NOMO-1 treated with DMSO at 0.1 percent for 48 hours (cell line): ENCODE data around the gene ATP1B1.
"Not testable (repeated sequence)": the region's sequence is repeated elsewhere in the genome, so short reads cannot be mapped to it uniquely, and the experiment has no call there.

Source experiments
- DNase-seq: peaks from one replicate; lab custom pipeline; 2025; ENCODE audit not compliant: unreplicated experiment; lab: John Stamatoyannopoulos, UW

Gene ATP1B1

DNA sequence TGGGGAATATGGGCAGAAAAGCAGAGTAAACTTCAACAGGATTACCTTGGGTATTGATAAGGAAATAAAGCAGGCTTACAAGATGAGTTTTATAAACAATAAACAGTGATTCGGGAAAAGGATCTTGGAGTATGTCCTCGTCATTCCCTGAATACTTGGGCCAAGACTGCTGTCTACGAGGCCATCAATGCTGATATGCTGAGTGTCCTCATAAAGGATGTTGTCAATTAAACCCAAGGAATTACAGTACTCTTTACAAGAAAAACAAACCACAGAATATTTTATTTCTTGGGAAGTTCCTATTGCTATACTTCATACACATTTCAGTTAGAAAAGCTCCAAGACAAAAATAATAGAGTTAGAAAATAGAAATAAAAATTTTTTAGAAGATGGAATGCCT is 34.9 kb downstream of the ATP1B1 start:
- DNase-seq = no peak

DNA sequence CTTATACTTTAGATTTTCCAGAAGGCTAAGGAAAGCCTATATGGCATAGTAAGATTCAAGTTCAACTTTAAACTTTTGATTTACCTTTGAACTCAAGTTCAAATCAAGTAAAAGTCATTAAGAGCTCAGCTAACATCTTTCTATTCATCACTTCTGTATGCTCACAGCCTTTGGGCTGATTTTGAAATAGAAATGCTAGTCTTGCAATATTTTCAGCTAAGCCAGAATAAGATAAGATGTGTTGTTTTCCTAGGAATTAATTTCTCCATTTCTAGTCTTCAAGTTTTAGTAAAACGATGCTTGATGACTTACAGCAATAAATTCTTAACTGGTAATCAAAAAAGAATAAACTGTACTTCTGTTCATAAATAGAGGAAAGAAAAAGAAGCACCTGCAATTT is 35.6 kb downstream of the ATP1B1 start:
- no peak for DNase-seq

GRCh38 chr1:169143346-169143745 is 36.9 kb downstream of the ATP1B1 start:
- no peak for DNase-seq

DNA sequence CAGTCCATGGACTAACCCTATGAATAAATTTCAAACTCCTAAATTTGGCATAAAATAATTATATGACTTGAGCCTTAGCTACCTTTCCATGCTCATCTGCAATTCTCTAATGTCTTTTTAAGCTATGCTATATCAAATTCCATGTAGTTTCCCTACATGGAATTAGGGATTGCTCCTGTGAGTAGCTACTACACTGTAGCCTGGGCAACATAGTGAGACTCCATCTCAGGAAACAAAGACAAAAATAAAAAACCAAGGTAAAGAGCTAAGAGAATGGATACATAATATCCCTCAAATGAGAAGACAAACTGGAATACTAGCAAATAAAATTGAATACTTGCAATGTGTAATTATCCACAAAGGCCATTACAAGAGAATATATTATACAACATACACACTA is 37.5 kb downstream of the ATP1B1 start:
- no peak for DNase-seq

DNA sequence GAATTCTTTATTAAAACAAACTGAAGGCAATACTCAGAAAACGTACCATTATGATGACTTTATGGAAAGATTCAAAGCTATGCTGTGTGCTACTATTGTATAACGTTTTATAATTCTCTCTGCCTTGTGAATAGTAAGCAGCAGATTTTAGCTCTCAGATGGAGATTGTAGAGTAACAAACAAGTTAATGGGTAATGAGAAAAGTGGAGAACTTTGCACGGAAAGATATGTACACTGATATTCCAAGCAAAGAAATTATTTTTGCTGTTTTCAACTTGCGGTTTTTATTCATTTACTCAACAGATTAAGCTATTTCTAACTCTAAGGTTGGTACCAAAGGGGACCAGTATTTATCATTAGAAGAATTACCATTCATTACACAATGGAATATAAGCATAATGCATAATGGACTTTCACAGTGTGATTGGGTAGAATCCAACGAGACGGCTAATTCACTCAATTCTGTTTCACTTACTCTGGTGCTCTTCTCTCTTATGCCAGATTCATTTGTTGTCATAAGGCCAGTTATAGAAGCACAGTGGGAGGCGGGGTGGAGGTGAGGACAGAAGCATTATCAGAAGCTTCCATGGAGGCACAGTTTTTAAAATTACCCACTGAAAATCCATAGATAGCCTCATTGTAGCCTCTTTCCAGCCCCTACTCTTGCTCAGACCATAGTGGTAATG is 38.6 kb downstream of the ATP1B1 start:
- no peak for DNase-seq

DNA sequence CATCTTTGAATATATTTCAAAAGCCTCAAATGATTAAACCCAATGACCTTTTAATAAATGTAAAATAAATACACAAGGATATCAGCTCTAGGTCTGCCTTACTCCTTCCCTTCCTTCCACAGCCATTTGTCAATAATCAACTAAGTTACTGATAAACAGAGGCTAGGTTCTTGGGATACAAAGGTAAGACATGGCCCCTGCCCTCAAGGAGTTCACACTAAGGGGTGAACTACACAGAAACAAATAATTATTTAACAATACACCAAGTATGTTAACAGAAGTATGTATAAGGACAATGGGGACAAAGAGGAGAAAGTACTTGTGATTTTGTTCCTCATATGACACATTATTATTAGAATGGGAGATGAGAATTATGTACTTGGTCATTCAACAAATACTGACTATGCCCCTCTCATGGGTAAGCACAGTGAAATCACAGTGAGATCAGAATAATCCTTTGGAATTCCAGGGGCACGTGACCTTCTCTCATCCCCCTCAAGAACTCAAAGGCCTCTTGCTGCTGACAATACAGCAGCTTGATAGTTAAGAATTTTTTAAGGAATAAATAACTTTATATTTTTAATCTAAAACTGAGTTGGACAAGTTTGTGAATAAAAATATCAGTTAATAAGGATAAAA is 40.2 kb downstream of the ATP1B1 start:
- DNase-seq = no peak

GRCh38 chr1:169148472-169149252 is 42.2 kb downstream of the ATP1B1 start:
- DNase-seq = no peak

DNA sequence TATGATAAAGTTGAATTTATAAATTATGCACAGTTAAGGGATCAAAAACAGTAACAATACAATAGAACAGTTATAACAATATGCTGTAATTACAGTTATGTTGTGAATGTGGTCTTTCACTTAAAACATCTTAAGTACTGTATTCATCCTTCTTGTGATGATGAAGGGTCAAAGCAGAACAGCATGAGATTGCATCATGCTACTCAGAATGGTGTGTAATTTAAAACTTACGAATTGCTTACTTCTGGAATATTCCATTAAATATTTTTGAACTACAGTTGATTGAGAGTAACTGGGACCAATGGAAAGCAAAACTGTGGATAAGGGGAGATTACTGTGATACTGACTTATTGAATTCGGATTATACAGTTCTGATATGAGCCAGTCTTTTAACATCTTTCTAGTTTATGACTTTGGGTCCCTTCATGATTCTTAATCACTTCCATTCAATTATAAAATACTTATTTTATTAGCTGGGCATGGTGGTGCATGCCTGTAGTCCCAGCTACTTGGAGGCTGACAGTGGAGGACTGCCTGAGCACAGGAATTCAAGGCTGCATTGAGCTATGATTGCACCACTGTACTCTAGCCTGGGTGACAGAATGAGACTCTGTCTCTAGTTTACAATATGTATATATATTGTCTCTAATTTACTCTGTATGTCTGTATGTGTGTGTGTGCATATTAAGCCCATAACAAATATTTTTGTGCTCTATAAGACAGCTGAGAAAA is 43.2 kb downstream of the ATP1B1 start:
- DNase-seq = no peak

DNA sequence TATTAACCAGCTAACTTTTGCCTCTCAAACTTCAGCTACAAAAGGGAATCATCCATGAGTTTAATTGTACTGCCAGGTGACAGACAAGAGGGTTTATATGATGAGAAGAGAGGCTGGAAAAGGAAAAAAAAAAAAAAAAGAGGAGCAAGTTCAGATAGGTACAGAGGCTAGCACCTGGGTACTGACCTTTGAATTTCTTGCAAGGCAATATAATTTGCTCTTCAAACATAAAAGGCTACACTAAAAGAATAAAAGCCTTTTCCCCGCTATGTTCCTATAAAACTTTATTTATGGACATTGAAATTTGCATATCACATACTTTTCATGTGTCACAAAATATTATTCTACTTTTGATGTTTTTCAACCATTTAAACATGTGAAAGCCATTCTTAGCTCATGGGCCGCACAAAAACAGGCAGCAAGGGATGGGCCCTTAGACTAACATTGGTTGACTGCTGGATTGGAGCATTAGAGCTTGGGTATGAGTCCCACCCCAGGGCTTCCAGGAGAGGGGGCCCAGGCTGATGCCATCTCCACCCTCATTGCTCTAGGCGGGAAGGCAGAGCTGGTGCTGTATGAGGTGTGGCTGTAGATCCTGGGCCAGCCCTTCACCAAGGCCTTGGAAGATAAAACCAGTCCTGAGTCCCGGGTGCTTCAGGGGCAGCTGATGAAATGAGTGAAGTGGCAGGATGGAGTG is 44.3 kb downstream of the ATP1B1 start:
- DNase-seq = no peak

- DNase-seq = no peak
Observed at GRCh38 chr1:169151338-169151837, 44.9 kb downstream of the ATP1B1 start.

GRCh38 chr1:169155675-169156074 is 49.2 kb downstream of the ATP1B1 start:
- no peak for DNase-seq

DNA sequence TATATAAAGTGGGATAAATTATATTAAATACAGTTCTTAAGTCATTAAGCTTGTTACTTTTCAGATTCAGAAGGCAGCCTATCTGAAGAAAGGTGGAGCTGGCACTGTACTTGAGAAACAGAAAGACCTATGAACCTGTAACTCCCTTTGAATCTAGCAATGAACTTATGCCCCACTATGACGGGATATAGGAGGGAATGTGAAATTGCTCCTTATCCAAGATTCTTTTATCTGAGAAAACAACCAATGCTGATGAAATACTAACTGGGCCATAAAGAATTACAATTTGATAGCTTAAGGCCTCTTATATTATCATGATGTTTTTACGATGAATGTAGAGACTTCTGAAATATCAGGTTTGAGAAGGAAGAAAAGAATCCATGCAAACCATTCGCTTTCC is 50.1 kb downstream of the ATP1B1 start:
- no peak for DNase-seq

- DNase-seq = no peak
Observed at GRCh38 chr1:169160845-169161495, 54.5 kb downstream of the ATP1B1 start.

- peak; percentile 19 for DNase-seq
Observed at GRCh38 chr1:169161496-169162194, 55.2 kb downstream of the ATP1B1 start.

- no peak for DNase-seq
Observed at GRCh38 chr1:169163059-169163458, 56.6 kb downstream of the ATP1B1 start.

DNA sequence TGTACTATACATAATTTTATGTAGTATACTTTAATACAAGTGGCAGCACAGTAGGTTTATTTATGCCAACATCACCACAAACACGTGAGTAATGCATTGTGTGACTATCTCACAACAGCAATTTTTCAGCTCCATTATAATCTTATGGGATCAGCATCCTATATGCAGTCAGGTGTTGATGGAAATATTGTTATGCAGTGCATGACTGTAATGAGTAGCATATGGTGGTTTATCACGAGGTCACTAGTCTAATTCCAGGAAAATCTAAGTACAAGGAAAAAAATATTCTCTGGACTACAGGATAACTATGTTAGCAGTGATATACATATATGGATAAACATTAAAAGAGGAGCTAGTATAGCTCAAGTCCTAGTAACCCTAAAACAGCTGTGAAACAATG is 69.0 kb downstream of the ATP1B1 start:
- no peak for DNase-seq

- DNase-seq = not testable (repeated sequence)
Observed at GRCh38 chr1:169179431-169179830, 72.9 kb downstream of the ATP1B1 start.

DNA sequence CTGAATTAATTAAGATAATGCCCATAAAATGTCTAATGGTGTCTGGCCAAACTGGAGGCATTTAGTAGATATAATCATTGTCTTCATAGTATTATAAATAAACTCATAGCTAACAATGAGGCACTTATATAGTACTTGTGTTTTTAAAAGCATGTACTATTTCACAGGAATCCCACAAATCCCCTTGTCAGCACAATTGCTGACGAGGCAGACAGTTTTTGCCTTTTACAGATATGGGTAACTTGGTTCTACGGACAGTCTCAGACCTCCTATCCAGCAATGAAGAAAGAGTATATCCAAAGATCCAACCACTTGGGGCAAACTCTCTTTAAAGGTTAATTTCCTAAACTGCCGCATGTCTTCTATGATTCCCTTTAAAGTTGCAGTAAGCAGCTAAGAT is 73.7 kb downstream of the ATP1B1 start:
- no peak for DNase-seq
